ENCODE measurements around the gene CLEC20A.
"Not testable (repeated sequence)": the region's sequence is repeated elsewhere in the genome, so short reads cannot be mapped to it uniquely, and the experiment has no call there.

The CLEC20A gene

DNA sequence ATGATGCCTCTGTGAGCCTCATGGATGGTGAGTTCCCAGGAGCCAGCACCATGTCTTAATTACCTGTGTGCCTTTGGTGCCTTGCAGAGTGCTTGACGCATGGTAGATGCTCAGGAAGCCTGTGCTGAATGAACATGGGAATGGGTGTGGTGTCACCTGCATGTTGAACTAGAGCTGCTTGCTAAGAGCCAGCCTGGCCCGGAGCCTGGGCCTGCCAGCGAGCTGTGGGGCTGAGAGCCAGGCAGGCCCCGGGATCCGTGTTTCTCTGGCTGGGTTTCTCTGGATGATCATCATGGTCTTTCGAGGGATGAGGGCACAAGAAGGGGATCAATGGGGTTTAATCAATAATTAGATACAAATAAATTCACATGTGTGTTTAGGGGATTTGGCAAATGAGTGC is 9.4 kb upstream of the CLEC20A start:
- H3K4me3 ChIP-seq (ENCODE audit: low read depth, low read length): no peak overlapping the region
- ChIA-PET POLR2A (no interaction called here), CTCF (interaction anchor here (1.6 kb wide), 1 partner anchor 206 kb away, joined by 9 read pairs; no protein-coding TSS in a partner anchor)
- TF ChIP-seq, protein P1, sequence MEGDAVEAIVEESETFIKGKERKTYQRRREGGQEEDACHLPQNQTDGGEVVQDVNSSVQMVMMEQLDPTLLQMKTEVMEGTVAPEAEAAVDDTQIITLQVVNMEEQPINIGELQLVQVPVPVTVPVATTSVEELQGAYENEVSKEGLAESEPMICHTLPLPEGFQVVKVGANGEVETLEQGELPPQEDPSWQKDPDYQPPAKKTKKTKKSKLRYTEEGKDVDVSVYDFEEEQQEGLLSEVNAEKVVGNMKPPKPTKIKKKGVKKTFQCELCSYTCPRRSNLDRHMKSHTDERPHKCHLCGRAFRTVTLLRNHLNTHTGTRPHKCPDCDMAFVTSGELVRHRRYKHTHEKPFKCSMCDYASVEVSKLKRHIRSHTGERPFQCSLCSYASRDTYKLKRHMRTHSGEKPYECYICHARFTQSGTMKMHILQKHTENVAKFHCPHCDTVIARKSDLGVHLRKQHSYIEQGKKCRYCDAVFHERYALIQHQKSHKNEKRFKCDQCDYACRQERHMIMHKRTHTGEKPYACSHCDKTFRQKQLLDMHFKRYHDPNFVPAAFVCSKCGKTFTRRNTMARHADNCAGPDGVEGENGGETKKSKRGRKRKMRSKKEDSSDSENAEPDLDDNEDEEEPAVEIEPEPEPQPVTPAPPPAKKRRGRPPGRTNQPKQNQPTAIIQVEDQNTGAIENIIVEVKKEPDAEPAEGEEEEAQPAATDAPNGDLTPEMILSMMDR (IDR thresholded peaks at IDR 0.05; ENCODE audit: insufficient read depth, low read length, missing control alignments): no peak
- no peak for DNase-seq (ENCODE audit: low read depth, low spot score)

DNA sequence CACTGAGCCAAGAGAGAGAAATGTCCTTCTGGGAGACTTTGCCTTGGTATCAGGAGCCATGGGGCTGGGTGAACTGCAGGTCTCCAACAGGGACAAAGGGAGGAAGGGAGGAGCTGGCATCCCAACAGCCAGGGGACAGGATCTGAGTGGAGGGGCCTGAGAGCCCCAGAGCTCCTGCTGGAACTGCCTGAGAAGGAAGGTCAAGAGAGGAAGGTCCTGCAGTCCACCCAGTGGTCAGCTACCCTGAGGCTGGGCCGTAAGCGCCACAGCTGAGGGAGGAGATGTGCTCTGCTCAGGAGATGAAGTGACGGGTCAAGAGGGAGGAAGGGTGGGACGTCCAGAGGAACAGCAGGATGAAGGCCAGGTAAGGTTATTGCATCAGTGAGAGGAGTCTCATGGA is 7.5 kb upstream of the CLEC20A start:
- H3K4me3 ChIP-seq (ENCODE audit: low read depth, low read length): no peak overlapping the region
- ChIA-PET POLR2A (no interaction called here), CTCF (interaction anchor here (0.8 to 9.0 kb wide), 8 partner anchors 9 to 498 kb away, joined by 3 to 205 read pairs (median 6); partner anchors contain the start of gene TEX35)
- TF ChIP-seq, protein P1 (IDR thresholded peaks at IDR 0.05; ENCODE audit: insufficient read depth, low read length, missing control alignments): no peak
- DNase-seq (ENCODE audit: low read depth, low spot score): no peak

DNA sequence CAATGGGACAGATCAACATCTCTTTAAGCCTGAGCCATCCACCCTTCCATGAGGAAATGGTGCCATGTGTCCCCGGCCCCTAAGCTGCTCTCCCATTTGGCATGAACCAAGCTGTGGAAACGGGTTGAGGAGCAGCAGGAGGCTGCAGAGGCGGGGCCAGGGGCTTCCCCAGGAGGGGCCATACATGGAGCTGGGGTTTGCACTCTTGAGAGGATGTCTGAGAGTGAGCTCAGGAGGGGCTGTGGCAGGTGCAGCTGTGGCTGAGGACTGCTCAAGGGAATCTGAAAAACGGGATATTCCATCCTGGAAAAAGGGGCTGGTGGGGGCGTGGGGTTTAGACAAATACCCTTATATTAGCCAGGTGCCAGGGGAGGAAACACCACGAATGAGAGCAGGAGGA is 7.1 kb upstream of the CLEC20A start:
- CTCF ChIA-PET: interaction anchor here (0.7 to 9.0 kb wide), 10 partner anchors 9 to 499 kb away, joined by 3 to 205 read pairs (median 6); partner anchors contain the start of gene TEX35

DNA sequence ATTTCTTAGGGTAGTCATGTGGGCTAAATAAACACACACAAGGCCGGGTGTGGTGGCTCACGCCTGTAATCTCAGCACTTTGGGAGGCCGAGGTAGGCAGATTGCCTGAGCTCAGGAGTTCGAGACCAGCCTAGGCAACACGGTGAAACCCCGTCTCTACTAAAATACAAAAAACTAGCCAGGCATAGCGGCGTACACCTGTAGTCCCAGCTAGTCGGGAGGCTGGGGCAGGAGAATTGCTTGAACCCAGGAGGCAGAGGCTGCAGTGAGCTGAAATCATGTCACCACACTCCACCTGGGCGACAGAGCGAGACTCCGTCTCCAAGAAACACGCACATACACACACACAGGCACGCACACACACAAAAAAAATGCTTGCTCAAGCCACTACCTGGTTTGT is 6.6 kb upstream of the CLEC20A start:
- POLR2A ChIA-PET; DNase-seq (ENCODE audit: low read depth, low spot score); H3K4me3 ChIP-seq (ENCODE audit: low read depth, low read length): not testable (repeated sequence)
- CTCF ChIA-PET: interaction anchor here (0.7 to 9.0 kb wide), 11 partner anchors 8 to 500 kb away, joined by 3 to 205 read pairs (median 8); partner anchors contain the start of gene TEX35

More for the DNA sequence above, 7.1 kb upstream of the CLEC20A start:
- TF ChIP-seq, protein P1 (IDR thresholded peaks at IDR 0.05; ENCODE audit: insufficient read depth, low read length, missing control alignments): no peak
- POLR2A ChIA-PET: no interaction called here
- no peak overlapping the region for H3K4me3 ChIP-seq (ENCODE audit: low read depth, low read length)
- DNase-seq (ENCODE audit: low read depth, low spot score): no peak

DNA sequence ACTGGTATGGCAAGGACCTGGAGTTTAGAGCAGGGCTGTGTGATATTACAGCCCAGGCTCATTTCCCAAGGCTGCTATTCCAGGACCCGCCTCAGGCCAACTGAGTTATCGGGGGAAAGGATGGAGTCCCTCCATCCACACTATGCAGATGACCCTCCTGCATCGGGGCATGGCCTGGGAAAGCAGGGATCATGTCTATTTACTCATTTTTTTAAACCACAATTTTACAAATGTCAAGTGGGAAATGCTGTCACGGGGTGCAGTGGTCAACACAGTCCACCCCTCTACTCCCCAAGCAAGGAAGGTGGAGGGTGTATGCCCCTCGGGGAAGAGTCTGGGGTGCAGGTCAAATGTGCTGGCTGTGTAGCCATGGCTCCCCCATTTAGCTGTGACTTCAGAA is 6.1 kb upstream of the CLEC20A start:
- no peak for DNase-seq (ENCODE audit: low read depth, low spot score)
- ChIA-PET CTCF (interaction anchor here (0.8 to 9.0 kb wide), 15 partner anchors 8 to 501 kb away, joined by 3 to 205 read pairs (median 8); partner anchors contain the start of gene TEX35), POLR2A (no interaction called here)
- no peak overlapping the region for H3K4me3 ChIP-seq (ENCODE audit: low read depth, low read length)
- TF ChIP-seq, protein P1 (IDR thresholded peaks at IDR 0.05; ENCODE audit: insufficient read depth, low read length, missing control alignments): no peak

DNA sequence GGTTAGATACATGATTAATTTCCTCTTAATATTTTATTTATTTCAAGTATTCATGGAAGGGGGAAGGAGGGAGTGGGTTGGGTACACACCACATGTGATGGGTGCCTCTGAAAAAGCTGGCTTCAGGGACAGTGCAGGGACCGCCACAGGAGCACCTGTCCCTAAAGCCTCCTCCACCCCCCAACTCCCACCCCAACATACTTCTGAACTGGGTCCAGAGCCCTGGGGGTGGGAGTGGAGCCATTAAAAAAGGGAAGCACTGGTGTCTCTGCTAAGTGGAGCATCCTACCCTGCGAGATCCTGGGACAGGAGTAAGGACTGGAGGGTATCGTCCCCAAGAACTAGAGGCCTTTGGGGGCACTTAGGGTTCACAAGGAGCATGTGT is 5.6 kb upstream of the CLEC20A start:
- POLR2A ChIA-PET: no interaction called here
- CTCF ChIA-PET: interaction anchor here (0.5 to 9.0 kb wide), 52 partner anchors 14 to 556 kb away, joined by 3 to 205 read pairs (median 5); partner anchors contain the start of gene TEX35
- TF ChIP-seq, protein P1 (IDR thresholded peaks at IDR 0.05; ENCODE audit: insufficient read depth, low read length, missing control alignments): no peak
- H3K4me3 ChIP-seq (ENCODE audit: low read depth, low read length): no peak overlapping the region
- DNase-seq (ENCODE audit: low read depth, low spot score): no peak
